Measurements from ENCODE around the gene CNNM3.
A peak's percentile ranks its signal among the peaks of the same experiment; 100 is the strongest.

CNNM3 gene

GRCh38 chr2:96866149-96866548, 50.1 kb downstream of the CNNM3 start:
- DNase-seq: no peak

- DNase-seq: no peak
Measured at GRCh38 chr2:96866586-96866985, 50.5 kb downstream of the CNNM3 start.

- no peak for DNase-seq
Measured at GRCh38 chr2:96866986-96867755, 51.1 kb downstream of the CNNM3 start.

GRCh38 chr2:96867756-96868554, 51.9 kb downstream of the CNNM3 start:
- DNase-seq: peak; percentile 14

GRCh38 chr2:96868555-96869280, 52.6 kb downstream of the CNNM3 start:
- DNase-seq: peak; percentile 62

GRCh38 chr2:96869281-96869821, 53.3 kb downstream of the CNNM3 start:
- DNase-seq: no peak

GRCh38 chr2:96869822-96870625, 54.0 kb downstream of the CNNM3 start, which contains the start of gene SEMA4C:
Gene SEMA4C, minus strand, starts transcription at chr2:96870080. Its CDS starts 2,194 bp downstream, at chr2:96867886.
- no peak for DNase-seq

GRCh38 chr2:96870626-96871255, 54.7 kb downstream of the CNNM3 start:
- no peak for DNase-seq

- no peak for DNase-seq
Measured at GRCh38 chr2:96872591-96873349, 56.7 kb downstream of the CNNM3 start.

GRCh38 chr2:96873651-96874096, 57.6 kb downstream of the CNNM3 start:
- DNase-seq: no peak

- peak; percentile 17 for DNase-seq
Measured at GRCh38 chr2:96874198-96874831, 58.2 kb downstream of the CNNM3 start.

- no peak for DNase-seq
Measured at GRCh38 chr2:96875498-96876268, 59.6 kb downstream of the CNNM3 start.

GRCh38 chr2:96876269-96877041, 60.4 kb downstream of the CNNM3 start:
- no peak for DNase-seq

- DNase-seq: no peak
Measured at GRCh38 chr2:96877042-96877451, 61.0 kb downstream of the CNNM3 start.

- DNase-seq: no peak
Measured at GRCh38 chr2:96877631-96878092, 61.6 kb downstream of the CNNM3 start.

GRCh38 chr2:96878171-96878570, 62.1 kb downstream of the CNNM3 start:
- no peak for DNase-seq

- no peak for DNase-seq
Measured at GRCh38 chr2:96878796-96879544, 62.9 kb downstream of the CNNM3 start.

GRCh38 chr2:96879545-96880040, 63.5 kb downstream of the CNNM3 start:
- no peak for DNase-seq

All from kidney glomerular epithelial cell (primary cell).